ENCODE data around the gene KIRREL3. TPM values are rescaled to one million over a fixed set of nuclear protein-coding genes. Genes with fewer than 3 reads are reported as not detected.

The KIRREL3 gene
- total and polyA plus RNA-seq, 2 of the 4 experiments (the other 2 are of a cell fraction) = 10.9 to 15.9 TPM

GRCh38 chr11:126892756-126893155 is 107.8 kb downstream of the KIRREL3 start:
- no peak overlapping the region for H3K9ac ChIP-seq (ENCODE audit: low read depth, low read length)
- ATAC-seq (ENCODE audit: low read depth) (no peak), DNase-seq (no peak)
- no peaks in the 10 kb centered on the region; the same call in 1 of the 2 replicates for H3K36me3 ChIP-seq (ENCODE audit: control insufficient read depth, insufficient read depth, low read length)
- no peak overlapping the region for H3K23ac ChIP-seq (ENCODE audit: low read depth, low read length)
- H3K9me3 ChIP-seq (ENCODE audit: control insufficient read depth, insufficient read depth, low read length) = peaks cover 19% of the 10 kb centered on the region
- no peak overlapping the region for H2BK120ac ChIP-seq (ENCODE audit: low read depth, low read length)
- dilution Hi-C loops (cut with HindIII; ENCODE audit: low sequenced_read_pairs, unreplicated experiment) (no loop called here), intact Hi-C loops (cut with micrococcal nuclease) (no loop called here), in situ Hi-C loops (cut with MboI; ENCODE audit: low sequenced_read_pairs) (no loop called here)
- no peak overlapping the region for H2BK15ac ChIP-seq (ENCODE audit: low read depth, low read length)
- H4K91ac ChIP-seq (ENCODE audit: insufficient read depth, low read depth, low read length) = no peak overlapping the region
- no peak overlapping the region for H4K8ac ChIP-seq (ENCODE audit: low read depth in 2 of 2, low read length in 2 of 2)
- H4K20me1 ChIP-seq (ENCODE audit: insufficient read depth, low read length) = no peaks in the 10 kb centered on the region
- no peak overlapping the region for H3K14ac ChIP-seq (replicated peaks; ENCODE audit: low read depth, low read length)
- no peak overlapping the region for H3K4me2 ChIP-seq (ENCODE audit: low read depth, low read length)
- H4K5ac ChIP-seq (ENCODE audit: low read depth, low read length) = no peak overlapping the region
- no peaks in the 10 kb centered on the region for H3K27me3 ChIP-seq (ENCODE audit: control insufficient read depth, insufficient read depth, low read length)
- no peak overlapping the region for H3K4me3 ChIP-seq (ENCODE audit: insufficient read depth, low read depth, low read length)
- no peak overlapping the region for H2BK20ac ChIP-seq (ENCODE audit: low read depth, low read length)
- TF ChIP-seq NFE2L2 (IDR thresholded peaks at IDR 0.05; ENCODE audit: low read depth, low read length) (no peak), SMC3 (IDR thresholded peaks at IDR 0.05; ENCODE audit: low read depth, low read length) (no peak), MXI1 (IDR thresholded peaks at IDR 0.05; ENCODE audit: borderline replicate concordance, low read depth, low read length) (no peak), BHLHE40 (IDR thresholded peaks at IDR 0.05; ENCODE audit: low read depth, low read length) (no peak), CEBPB (IDR thresholded peaks at IDR 0.05; ENCODE audit: low read depth, low read length) (no peak), POLR2A (IDR thresholded peaks at IDR 0.05; ENCODE audit: low read depth, low read length) (no peak), RCOR1 (IDR thresholded peaks at IDR 0.05; ENCODE audit: insufficient replicate concordance, low read length) (no peak), RFX5 (IDR thresholded peaks at IDR 0.05; ENCODE audit: low read depth, low read length) (no peak), CHD1 (IDR thresholded peaks at IDR 0.05; ENCODE audit: low read depth, low read length) (no peak)
- H3K4ac ChIP-seq (ENCODE audit: low read depth, low read length) = no peak overlapping the region
- ChIA-PET CTCF (no interaction called here), POLR2A (ENCODE audit: unreplicated experiment) (interaction anchor here (0.5 kb wide), 1 partner anchor 19 kb away, joined by 12 read pairs; no protein-coding TSS in a partner anchor)
- H2AK5ac ChIP-seq (ENCODE audit: low read depth, low read length) = no peak overlapping the region
- no peak overlapping the region for H3K27ac ChIP-seq (ENCODE audit: insufficient read depth, low read length)
- peaks cover 7% of the 10 kb centered on the region for H3K4me1 ChIP-seq (ENCODE audit: control insufficient read depth, insufficient read depth, low read length)
- H3K18ac ChIP-seq (ENCODE audit: low read depth, low read length) = no peak overlapping the region
- no TSS peak for BruUV-seq (replicated peaks)
- WGBS, 2 experiments (ENCODE audit: extremely low coverage in 2 of 2, insufficient read length in 1 of 2) = no CpG with 5 or more reads among the region's 9 CpGs
- no peak overlapping the region for H3K56ac ChIP-seq (ENCODE audit: extremely low read depth, insufficient read depth, low read length)
- peaks cover 2 to 17% of the 10 kb centered on the region in 2 experiments; a peak in 2 of 4 replicates for H3K79me1 ChIP-seq (ENCODE audit: low read depth in 1 of 2, low read length in 2 of 2)
- H3K9me1 ChIP-seq (ENCODE audit: insufficient read depth, low read length) = peaks cover 3% of the 10 kb centered on the region; the same call in 1 of the 2 replicates
- H2AFZ ChIP-seq (replicated peaks; ENCODE audit: low read length, poor library complexity) = no peak overlapping the region
- H2BK5ac ChIP-seq (ENCODE audit: low read depth, low read length, poor library complexity, severe bottlenecking) = no peak overlapping the region
- H2AK9ac ChIP-seq (replicated peaks; ENCODE audit: low read depth, low read length, poor library complexity) = no peak overlapping the region

Data from IMR-90 (cell line).